K562 (cell line): ENCODE measurements around the gene IFFO2. TPM values are rescaled to one million over a fixed set of nuclear protein-coding genes. Genes with fewer than 3 reads are reported as not detected.

ENCODE experiments used
- BRCA1 ChIP-seq, 2 experiments: fragments of 450-650 bp in 1 of 2; sonication (generic) in 1 of 2; formaldehyde crosslinking in 1 of 2; IDR thresholded peaks; 2 replicates each; pipeline versions ENCODE4 v1.5.0 to v1.6.1; 2017 to 2020; ENCODE audit warnings: mild to moderate bottlenecking in 1 of 2, missing genetic modification reagents in 1 of 2
- CHD7 ChIP-seq: fragments of 200-600 bp; sonication (generic); IDR thresholded peaks from one replicate; pipeline ENCODE4 v1.6.1; 2012; ENCODE audit warnings: mild to moderate bottlenecking, low read depth, low read length, inconsistent platforms
- DLX4 ChIP-seq: fragments of 250-450 bp; sonication (Bioruptor Pico); IDR thresholded peaks from 2 replicates; pipeline ENCODE4 v1.6.1; 2021; ENCODE audit warnings: mild to moderate bottlenecking
- EP300 ChIP-seq: IDR thresholded peaks from 2 replicates; pipeline ENCODE4 v1.6.1; 2012; ENCODE audit warnings: low read length, improper control_type of control experiment
- HDAC1 ChIP-seq, 2 experiments: fragments of 450-650 bp; IDR thresholded peaks; 2 replicates each; pipeline ENCODE4 v1.6.1; 2016 to 2017; ENCODE audit warnings: inconsistent platforms in 1 of 2, mild to moderate bottlenecking in 1 of 2, moderate library complexity in 1 of 2
- MEIS2 ChIP-seq: fragments of 450-650 bp; IDR thresholded peaks from 2 replicates; pipeline ENCODE4 v1.6.1; 2014; ENCODE audit warnings: mild to moderate bottlenecking; ENCODE audit not compliant: partially characterized antibody
- NONO ChIP-seq, 2 experiments: fragments of 200-400 bp in 1 of 2; fragments of 450-650 bp in 1 of 2; formaldehyde crosslinking in 1 of 2; IDR thresholded peaks; 2 replicates each; pipeline ENCODE4 v1.6.1; 2017; ENCODE audit warnings: low read depth in 2 of 2, mild to moderate bottlenecking in 2 of 2, moderate library complexity in 2 of 2, low read length in 1 of 2
- NR4A1 ChIP-seq, 2 experiments: fragments of 250-450 bp in 1 of 2; fragments of 450-650 bp in 1 of 2; sonication (Bioruptor Pico) in 1 of 2; IDR thresholded peaks; 2 replicates each; pipeline versions ENCODE4 v1.4.0 to v1.6.1; 2016 to 2020; ENCODE audit warnings: mild to moderate bottlenecking in 2 of 2, missing compliant biosample characterization in 1 of 2, missing genetic modification characterization in 1 of 2, moderate library complexity in 1 of 2
- RAD51 ChIP-seq: fragments of 450-650 bp; IDR thresholded peaks from 2 replicates; pipeline ENCODE4 v1.7.1; 2016; ENCODE audit warnings: low read depth, mild to moderate bottlenecking, borderline replicate concordance
- SREBF1 ChIP-seq: fragments of 150-350 bp; IDR thresholded peaks from 2 replicates; pipeline ENCODE4 v1.6.1; 2014; ENCODE audit warnings: antibody characterized with exemption, low read depth, low read length, borderline replicate concordance
- polyA plus RNA-seq, 8 experiments: library from polyadenylated mRNA; depleted of rRNA in 4 of 8; stranded (reverse) in 5 of 8; unstranded in 3 of 8; fragments of >200 nt; fragmentation: Nextera tagmentation in 2 of 8; fragmentation: Illumina TruSeq in 1 of 8; extraction: Ambion mirVana in 2 of 8; extraction: Trizol in 1 of 8; gene quantifications; 2 replicates each; pipeline versions ENCODE4 v1.2.1 to v1.2.3, GENCODE V29; 2011 to 2014; ENCODE audit warnings: inconsistent platforms in 1 of 8, missing spikeins in 1 of 8
- total RNA-seq, 7 experiments: library from RNA; depleted of rRNA in 6 of 7; stranded (reverse); fragments of >200 nt in 6 of 7; fragmentation: Illumina TruSeq in 2 of 7; extraction: Trizol in 2 of 7; gene quantifications; 2 replicates each; pipeline versions ENCODE4 v1.2.1 to v1.2.3, GENCODE V29; 2011 to 2021; ENCODE audit warnings: low replicate concordance in 1 of 7
- TF ChIP-seq, protein P1 (sequence below): sonication (generic); formaldehyde crosslinking; IDR thresholded peaks from 2 replicates; pipeline ENCODE4 v1.5.0; 2020; ENCODE audit warnings: missing genetic modification reagents

The IFFO2 gene
- total and polyA plus RNA-seq, 9 of the 15 experiments (the other 6 are each of a cell fraction or from before 2014, with no cell fraction given), result 0.15 to 1.0 (median 0.44) TPM; not detected in 2

- no peak for TF ChIP-seq CHD7
- TF ChIP-seq SREBF1, result peak; percentile 92
- TF ChIP-seq RAD51, result peak; percentile 95
- TF ChIP-seq BRCA1 (IDR thresholded peaks at IDR 0.05), result no peak
- no peak for TF ChIP-seq BRCA1 (CRISPR knock-in tag; IDR thresholded peaks at IDR 0.05)
- peak; percentile 35 for TF ChIP-seq MEIS2
- TF ChIP-seq DLX4 (CRISPR knock-in tag), result no peak
- peak in 1 of 2 experiments; percentile 85; a peak in 2 of 4 replicates for TF ChIP-seq HDAC1 (IDR thresholded peaks at IDR 0.05)
- 0 out of 2 replicates have a peak, but pooled peaks have one; percentile 9 for TF ChIP-seq EP300
- TF ChIP-seq, protein P1, sequence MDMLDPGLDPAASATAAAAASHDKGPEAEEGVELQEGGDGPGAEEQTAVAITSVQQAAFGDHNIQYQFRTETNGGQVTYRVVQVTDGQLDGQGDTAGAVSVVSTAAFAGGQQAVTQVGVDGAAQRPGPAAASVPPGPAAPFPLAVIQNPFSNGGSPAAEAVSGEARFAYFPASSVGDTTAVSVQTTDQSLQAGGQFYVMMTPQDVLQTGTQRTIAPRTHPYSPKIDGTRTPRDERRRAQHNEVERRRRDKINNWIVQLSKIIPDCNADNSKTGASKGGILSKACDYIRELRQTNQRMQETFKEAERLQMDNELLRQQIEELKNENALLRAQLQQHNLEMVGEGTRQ (CRISPR knock-in tag), result peak; percentile 99
- TF ChIP-seq NONO (IDR thresholded peaks at IDR 0.05; ENCODE audit: low read depth in 2 of 2, low read length in 1 of 2), result peak in 1 of 2 experiments; percentile 100; a peak in 2 of 4 replicates
- peak; percentile 51; the same call in 1 of the 2 replicates for TF ChIP-seq NR4A1 (CRISPR knock-in tag; IDR thresholded peaks at IDR 0.05)
- no peak for TF ChIP-seq NR4A1 (tag; IDR thresholded peaks at IDR 0.05)
These were observed 53.8 kb downstream of the IFFO2 start, which contains the start of gene ALDH4A1 (continued) for GRCh38 chr1:18902523-18903290.
